ENCODE measurements around the gene NSFL1C.

DNA sequence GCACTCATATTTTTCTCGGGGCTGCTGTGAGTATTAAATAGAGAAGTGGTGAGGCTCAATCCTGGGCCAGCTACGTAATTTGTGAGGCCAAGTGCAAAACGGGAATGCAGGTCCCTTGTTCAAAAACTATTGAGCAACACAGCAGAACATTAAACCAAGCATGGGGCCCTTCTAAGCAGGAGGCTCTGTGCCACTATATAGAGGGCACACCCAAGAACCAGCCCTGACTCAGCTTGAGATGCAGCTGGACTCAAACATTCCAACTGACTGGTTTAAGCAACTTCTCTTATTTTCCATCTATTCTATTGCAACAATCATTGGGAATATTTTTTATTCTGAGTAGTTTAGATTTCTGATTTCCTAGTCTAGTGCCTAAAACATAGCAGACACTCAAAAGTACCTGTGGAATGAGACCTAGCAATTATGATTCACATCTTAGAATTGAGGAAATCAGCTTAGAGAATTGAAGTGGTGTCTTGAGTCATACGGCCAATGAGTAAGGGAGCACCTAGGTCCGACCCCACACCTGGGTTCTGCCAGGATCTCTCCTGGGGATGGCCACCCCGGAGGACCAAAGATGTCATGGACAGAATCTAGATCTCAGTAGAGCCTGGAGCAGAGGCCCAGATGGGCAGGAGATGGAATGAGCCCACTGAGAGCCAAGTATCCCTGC is 23.3 kb upstream of the NSFL1C start:
- TF ChIP-seq RFX5 (IDR thresholded peaks at IDR 0.05): no peak
- TF ChIP-seq POLR2A (IDR thresholded peaks at IDR 0.05; ENCODE audit: low read length): no peak
- no peak for TF ChIP-seq FOSL2 (IDR thresholded peaks at IDR 0.05)
- TF ChIP-seq FOSL2 (CRISPR knock-in tag; IDR thresholded peaks at IDR 0.05): no peak
- TF ChIP-seq, protein P1, sequence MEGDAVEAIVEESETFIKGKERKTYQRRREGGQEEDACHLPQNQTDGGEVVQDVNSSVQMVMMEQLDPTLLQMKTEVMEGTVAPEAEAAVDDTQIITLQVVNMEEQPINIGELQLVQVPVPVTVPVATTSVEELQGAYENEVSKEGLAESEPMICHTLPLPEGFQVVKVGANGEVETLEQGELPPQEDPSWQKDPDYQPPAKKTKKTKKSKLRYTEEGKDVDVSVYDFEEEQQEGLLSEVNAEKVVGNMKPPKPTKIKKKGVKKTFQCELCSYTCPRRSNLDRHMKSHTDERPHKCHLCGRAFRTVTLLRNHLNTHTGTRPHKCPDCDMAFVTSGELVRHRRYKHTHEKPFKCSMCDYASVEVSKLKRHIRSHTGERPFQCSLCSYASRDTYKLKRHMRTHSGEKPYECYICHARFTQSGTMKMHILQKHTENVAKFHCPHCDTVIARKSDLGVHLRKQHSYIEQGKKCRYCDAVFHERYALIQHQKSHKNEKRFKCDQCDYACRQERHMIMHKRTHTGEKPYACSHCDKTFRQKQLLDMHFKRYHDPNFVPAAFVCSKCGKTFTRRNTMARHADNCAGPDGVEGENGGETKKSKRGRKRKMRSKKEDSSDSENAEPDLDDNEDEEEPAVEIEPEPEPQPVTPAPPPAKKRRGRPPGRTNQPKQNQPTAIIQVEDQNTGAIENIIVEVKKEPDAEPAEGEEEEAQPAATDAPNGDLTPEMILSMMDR (IDR thresholded peaks at IDR 0.05): no peak
- TF ChIP-seq, protein P2, sequence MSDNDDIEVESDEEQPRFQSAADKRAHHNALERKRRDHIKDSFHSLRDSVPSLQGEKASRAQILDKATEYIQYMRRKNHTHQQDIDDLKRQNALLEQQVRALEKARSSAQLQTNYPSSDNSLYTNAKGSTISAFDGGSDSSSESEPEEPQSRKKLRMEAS (IDR thresholded peaks at IDR 0.05): no peak
- no peak for TF ChIP-seq NR3C1 (IDR thresholded peaks at IDR 0.05)
- TF ChIP-seq BHLHE40 (IDR thresholded peaks at IDR 0.05; ENCODE audit: low read depth, low read length): no peak
- TF ChIP-seq RARB (CRISPR knock-in tag; IDR thresholded peaks at IDR 0.05): no peak
- no peak for TF ChIP-seq SREBF2 (IDR thresholded peaks at IDR 0.05)
- TF ChIP-seq, protein P3, sequence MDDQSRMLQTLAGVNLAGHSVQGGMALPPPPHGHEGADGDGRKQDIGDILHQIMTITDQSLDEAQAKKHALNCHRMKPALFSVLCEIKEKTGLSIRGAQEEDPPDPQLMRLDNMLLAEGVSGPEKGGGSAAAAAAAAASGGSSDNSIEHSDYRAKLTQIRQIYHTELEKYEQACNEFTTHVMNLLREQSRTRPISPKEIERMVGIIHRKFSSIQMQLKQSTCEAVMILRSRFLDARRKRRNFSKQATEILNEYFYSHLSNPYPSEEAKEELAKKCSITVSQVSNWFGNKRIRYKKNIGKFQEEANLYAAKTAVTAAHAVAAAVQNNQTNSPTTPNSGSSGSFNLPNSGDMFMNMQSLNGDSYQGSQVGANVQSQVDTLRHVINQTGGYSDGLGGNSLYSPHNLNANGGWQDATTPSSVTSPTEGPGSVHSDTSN (IDR thresholded peaks at IDR 0.05): no peak
- TF ChIP-seq, protein P4, sequence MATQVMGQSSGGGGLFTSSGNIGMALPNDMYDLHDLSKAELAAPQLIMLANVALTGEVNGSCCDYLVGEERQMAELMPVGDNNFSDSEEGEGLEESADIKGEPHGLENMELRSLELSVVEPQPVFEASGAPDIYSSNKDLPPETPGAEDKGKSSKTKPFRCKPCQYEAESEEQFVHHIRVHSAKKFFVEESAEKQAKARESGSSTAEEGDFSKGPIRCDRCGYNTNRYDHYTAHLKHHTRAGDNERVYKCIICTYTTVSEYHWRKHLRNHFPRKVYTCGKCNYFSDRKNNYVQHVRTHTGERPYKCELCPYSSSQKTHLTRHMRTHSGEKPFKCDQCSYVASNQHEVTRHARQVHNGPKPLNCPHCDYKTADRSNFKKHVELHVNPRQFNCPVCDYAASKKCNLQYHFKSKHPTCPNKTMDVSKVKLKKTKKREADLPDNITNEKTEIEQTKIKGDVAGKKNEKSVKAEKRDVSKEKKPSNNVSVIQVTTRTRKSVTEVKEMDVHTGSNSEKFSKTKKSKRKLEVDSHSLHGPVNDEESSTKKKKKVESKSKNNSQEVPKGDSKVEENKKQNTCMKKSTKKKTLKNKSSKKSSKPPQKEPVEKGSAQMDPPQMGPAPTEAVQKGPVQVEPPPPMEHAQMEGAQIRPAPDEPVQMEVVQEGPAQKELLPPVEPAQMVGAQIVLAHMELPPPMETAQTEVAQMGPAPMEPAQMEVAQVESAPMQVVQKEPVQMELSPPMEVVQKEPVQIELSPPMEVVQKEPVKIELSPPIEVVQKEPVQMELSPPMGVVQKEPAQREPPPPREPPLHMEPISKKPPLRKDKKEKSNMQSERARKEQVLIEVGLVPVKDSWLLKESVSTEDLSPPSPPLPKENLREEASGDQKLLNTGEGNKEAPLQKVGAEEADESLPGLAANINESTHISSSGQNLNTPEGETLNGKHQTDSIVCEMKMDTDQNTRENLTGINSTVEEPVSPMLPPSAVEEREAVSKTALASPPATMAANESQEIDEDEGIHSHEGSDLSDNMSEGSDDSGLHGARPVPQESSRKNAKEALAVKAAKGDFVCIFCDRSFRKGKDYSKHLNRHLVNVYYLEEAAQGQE (IDR thresholded peaks at IDR 0.05): no peak

Data from A549 (cell line).